ENCODE data around the gene SS18L1.

Gene SS18L1, protein sequence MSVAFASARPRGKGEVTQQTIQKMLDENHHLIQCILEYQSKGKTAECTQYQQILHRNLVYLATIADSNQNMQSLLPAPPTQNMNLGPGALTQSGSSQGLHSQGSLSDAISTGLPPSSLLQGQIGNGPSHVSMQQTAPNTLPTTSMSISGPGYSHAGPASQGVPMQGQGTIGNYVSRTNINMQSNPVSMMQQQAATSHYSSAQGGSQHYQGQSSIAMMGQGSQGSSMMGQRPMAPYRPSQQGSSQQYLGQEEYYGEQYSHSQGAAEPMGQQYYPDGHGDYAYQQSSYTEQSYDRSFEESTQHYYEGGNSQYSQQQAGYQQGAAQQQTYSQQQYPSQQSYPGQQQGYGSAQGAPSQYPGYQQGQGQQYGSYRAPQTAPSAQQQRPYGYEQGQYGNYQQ

DNA sequence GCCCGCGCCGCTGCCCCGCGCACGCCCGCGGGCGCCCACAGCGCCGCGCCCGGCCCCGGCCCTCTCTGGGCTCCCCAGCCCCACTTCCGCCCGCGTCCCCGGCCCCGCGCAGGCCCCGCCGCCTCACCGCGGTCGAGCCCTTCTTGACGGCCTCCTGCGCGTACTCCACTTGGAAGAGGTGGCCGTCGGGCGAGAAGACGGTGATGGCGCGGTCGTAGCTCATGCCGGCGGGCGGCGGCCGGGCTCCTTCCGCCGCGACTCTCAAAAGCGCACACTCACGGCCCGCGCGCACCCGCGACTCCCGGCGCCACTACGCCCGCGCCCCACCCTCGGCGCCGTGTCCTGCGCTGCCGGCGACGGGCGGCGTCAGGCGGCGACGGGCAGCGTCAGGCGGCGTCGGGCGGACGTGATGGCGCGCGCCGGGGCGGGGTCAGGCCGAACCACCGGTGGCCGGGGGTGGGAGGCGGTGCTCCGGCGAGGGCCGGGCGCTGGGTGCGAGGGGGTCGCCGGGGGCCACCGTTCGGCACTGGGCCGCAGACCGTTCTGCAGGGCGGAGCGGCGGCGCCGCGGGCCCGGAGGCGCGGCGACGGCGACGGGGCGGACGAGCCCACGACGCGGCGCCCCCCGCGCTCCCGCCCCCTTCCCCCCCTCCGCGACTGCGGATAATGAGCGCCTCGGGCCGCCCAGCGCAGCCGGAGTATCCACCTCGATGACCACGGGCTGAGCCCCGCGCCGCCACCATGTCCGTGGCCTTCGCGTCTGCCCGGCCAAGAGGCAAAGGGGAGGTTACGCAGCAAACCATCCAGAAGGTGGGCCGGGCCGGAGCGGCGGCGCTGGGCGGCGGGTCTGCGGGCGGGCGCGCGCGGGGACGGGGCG lies at the start of gene SS18L1, which contains the start of gene PSMA7:
SS18L1 (plus strand) TSS at position 689 of the 876 bp plus-strand sequence; CDS start at position 741, 52 bp downstream.
PSMA7 (minus strand) TSS at position 314 of the 876 bp plus-strand sequence; CDS start at position 223, 91 bp downstream.
- TF ChIP-seq, protein P1, sequence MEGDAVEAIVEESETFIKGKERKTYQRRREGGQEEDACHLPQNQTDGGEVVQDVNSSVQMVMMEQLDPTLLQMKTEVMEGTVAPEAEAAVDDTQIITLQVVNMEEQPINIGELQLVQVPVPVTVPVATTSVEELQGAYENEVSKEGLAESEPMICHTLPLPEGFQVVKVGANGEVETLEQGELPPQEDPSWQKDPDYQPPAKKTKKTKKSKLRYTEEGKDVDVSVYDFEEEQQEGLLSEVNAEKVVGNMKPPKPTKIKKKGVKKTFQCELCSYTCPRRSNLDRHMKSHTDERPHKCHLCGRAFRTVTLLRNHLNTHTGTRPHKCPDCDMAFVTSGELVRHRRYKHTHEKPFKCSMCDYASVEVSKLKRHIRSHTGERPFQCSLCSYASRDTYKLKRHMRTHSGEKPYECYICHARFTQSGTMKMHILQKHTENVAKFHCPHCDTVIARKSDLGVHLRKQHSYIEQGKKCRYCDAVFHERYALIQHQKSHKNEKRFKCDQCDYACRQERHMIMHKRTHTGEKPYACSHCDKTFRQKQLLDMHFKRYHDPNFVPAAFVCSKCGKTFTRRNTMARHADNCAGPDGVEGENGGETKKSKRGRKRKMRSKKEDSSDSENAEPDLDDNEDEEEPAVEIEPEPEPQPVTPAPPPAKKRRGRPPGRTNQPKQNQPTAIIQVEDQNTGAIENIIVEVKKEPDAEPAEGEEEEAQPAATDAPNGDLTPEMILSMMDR (IDR thresholded peaks at IDR 0.05; ENCODE audit: insufficient read depth, low read length, missing control alignments): no peak
- peak within 1 kb of the TSS; percentile 76 for H3K4me3 ChIP-seq (ENCODE audit: low read depth, low read length)
- no peak for DNase-seq (ENCODE audit: low read depth, low spot score)
- ChIA-PET CTCF (interaction anchor here (3.4 to 11.6 kb wide), 2 partner anchors 15 to 134 kb away, joined by 27 to 134 read pairs; no protein-coding TSS in a partner anchor), POLR2A (interaction anchor here (0.8 to 0.9 kb wide), 3 partner anchors 11 to 232 kb away, joined by 3 read pairs; no protein-coding TSS in a partner anchor)

DNA sequence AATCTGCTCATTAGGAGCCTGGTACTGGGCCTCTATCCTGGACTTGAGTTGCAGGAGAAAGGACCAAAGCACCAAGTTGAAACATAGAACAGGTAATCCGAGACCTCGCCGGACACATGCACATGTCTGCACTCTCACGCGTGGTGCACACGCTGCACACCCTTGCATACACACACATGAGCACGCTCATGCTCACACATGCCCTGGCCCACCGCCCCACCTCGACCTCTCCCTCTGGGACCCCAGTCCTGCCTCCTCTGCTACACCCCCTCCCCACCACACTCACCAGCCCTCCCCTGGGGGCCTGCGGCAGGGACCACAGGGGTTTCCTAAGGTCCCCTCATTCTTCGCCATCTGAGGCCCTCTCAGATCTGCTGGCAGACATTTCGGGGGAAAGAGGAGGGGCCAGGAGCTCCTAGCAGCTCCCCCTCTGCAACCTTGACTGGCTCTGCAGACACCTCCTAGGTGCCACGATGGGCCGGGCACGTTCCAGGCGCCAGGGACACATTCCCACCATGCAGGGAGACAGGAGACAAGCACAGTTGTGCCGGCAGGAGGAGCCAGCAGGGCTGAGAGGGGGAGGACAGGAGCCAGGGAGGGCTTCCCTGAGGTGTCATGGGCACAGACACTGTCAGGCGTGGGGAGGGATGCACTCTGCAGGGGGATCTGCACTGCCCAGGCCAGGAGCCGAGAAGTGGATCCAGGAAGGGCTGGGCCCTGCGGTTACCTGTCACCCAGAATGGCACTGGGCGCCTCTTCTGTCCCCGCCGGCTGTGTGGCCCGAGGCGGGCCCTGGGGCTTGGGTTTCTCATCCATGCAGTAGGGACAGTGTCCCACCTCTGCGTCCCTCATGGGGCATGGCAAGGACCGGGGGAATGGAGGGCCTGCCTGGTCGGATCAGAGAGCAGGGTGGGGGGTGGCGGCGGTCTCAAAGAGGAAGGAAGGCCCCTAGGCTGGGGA lies 46.9 kb upstream of the SS18L1 start:
- no peak for DNase-seq (ENCODE audit: low read depth, low spot score)
- TF ChIP-seq, protein P1 (IDR thresholded peaks at IDR 0.05; ENCODE audit: insufficient read depth, low read length, missing control alignments): no peak
- ChIA-PET CTCF (no interaction called here), POLR2A (no interaction called here)
- no peak overlapping the region for H3K4me3 ChIP-seq (ENCODE audit: low read depth, low read length)

DNA sequence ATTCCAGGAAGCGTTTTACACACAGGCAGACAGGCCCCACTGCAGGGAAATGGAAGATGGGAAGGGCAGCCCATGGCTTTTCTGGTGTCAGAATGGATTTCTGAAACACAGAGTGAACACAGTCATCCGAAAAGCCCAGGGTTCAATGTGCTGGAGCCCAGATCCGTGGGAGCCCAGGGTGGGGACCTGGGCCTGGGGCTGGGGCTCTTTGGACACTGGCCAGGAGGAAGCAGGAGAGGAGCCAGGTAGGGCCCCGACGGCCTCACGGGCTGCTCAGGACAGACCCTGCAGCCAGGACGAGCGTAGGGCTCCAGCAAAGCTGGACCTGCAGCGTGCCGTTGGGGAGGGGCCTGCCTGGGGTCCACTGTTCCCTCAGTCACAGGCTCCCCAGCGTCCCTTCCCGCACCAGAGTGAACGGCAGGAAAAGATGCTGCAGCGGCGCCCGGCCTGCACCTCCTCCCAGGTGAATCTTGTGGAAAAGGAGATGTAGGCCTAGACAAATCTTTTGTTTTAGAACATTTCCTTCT lies 45.6 kb upstream of the SS18L1 start:
- ChIA-PET POLR2A (no interaction called here), CTCF (no interaction called here)
- no peak overlapping the region for H3K4me3 ChIP-seq (ENCODE audit: low read depth, low read length)
- DNase-seq (ENCODE audit: low read depth, low spot score): no peak
- TF ChIP-seq, protein P1 (IDR thresholded peaks at IDR 0.05; ENCODE audit: insufficient read depth, low read length, missing control alignments): no peak

DNA sequence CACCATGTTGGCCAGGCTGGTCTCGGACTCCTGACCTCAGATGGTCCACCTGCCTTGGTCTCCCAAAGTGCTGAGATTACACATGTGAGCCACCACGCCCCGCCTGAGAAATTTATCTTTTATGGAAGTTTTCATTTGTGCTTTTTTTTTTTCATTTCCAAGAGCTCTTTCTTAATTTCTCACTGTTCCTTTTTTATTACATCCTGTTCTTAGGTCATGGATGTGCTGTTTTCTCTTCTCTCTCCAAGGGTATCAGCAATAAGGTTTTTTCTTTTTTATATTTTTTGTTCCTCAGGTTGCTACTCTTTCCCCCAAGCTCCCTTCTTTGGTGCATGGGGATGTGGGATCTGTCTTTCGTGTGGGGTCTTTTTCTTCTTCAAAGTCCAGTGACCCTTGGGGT lies 42.5 kb upstream of the SS18L1 start:
- DNase-seq (ENCODE audit: low read depth, low spot score): no peak
- no peak overlapping the region for H3K4me3 ChIP-seq (ENCODE audit: low read depth, low read length)
- ChIA-PET CTCF (no interaction called here), POLR2A (no interaction called here)
- TF ChIP-seq, protein P1 (IDR thresholded peaks at IDR 0.05; ENCODE audit: insufficient read depth, low read length, missing control alignments): no peak

DNA sequence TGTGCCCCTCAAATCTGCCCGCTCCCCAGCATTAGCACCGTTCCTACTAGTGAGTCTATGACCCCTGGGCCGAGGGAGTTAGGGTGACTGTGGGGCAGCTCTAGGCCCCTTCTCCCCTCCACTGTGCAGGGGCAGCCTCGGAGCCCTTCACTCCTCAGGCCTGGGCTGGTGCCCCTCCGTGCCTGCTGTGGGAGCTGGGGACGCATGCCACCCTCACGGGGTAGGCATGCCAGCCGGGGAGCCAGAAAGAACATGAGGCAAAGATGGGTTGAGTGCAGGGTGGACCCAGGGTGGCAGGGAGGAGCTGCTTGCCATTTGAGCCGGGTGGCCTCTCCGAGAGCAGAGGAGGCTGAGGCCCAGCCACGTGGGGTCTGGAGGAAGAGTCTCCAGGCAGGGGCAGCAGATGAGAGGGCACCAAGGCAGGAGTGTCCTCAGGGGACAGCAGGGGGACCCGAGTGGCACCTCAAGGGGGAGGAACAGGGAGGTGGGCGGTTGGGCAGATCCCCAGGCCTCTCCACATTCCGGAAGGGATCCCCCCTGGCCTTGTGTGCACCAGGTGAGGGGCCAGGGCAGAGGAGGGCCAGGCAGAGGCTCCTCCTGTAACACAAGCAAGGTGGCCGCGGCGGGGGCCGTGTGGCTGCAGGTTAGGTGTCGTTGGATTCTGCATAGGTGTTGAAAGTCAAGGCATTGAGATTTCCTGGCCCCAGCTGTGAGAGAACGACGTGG lies 39.9 kb upstream of the SS18L1 start:
- H3K4me3 ChIP-seq (ENCODE audit: low read depth, low read length): no peak overlapping the region
- ChIA-PET POLR2A (no interaction called here), CTCF (no interaction called here)
- no peak for DNase-seq (ENCODE audit: low read depth, low spot score)
- TF ChIP-seq, protein P1 (IDR thresholded peaks at IDR 0.05; ENCODE audit: insufficient read depth, low read length, missing control alignments): no peak

All from AG04449 (cell line).